ENCODE results near the gene SEC14L6. TPM values are rescaled to one million over a fixed set of nuclear protein-coding genes. Genes with fewer than 3 reads are reported as not detected.

Gene SEC14L6
- total RNA-seq, 1 donor: not detected

GRCh38 chr22:30497466-30498150, 48.9 kb downstream of the SEC14L6 start:
- DNase-seq (ENCODE audit: low read depth): no peak
- H3K4me3 ChIP-seq (ENCODE audit: low read depth, low read length): no peak overlapping the region
- TF ChIP-seq, protein P1, sequence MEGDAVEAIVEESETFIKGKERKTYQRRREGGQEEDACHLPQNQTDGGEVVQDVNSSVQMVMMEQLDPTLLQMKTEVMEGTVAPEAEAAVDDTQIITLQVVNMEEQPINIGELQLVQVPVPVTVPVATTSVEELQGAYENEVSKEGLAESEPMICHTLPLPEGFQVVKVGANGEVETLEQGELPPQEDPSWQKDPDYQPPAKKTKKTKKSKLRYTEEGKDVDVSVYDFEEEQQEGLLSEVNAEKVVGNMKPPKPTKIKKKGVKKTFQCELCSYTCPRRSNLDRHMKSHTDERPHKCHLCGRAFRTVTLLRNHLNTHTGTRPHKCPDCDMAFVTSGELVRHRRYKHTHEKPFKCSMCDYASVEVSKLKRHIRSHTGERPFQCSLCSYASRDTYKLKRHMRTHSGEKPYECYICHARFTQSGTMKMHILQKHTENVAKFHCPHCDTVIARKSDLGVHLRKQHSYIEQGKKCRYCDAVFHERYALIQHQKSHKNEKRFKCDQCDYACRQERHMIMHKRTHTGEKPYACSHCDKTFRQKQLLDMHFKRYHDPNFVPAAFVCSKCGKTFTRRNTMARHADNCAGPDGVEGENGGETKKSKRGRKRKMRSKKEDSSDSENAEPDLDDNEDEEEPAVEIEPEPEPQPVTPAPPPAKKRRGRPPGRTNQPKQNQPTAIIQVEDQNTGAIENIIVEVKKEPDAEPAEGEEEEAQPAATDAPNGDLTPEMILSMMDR (IDR thresholded peaks at IDR 0.05; ENCODE audit: insufficient read depth, low read depth, low read length): no peak

GRCh38 chr22:30495041-30495784, 51.3 kb downstream of the SEC14L6 start:
- DNase-seq (ENCODE audit: low read depth): no peak
- no peak overlapping the region for H3K4me3 ChIP-seq (ENCODE audit: low read depth, low read length)
- TF ChIP-seq, protein P1 (IDR thresholded peaks at IDR 0.05; ENCODE audit: insufficient read depth, low read depth, low read length): no peak

DNA sequence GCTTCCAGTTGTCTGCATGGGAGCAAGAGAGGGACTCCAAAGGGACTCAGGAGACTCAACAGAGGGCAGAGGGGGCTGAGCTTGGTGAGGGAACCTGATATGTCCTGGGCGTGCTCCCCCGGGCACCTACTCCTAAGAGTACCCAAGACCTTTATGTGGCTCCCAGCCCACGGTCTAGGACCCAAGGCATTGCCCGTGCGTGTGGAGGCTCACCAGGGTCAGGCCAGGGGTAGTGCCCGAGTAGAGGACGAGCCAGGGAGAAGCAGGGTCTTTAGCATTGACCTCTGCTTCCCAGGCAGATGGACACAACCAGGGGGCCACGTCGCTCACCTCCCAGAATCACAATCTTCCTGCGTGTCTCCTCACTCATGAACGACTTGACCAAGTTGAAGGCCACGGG, 54.4 kb downstream of the SEC14L6 start:
- TF ChIP-seq, protein P1 (IDR thresholded peaks at IDR 0.05; ENCODE audit: insufficient read depth, low read depth, low read length): no peak
- no peak for DNase-seq (ENCODE audit: low read depth)
- H3K4me3 ChIP-seq (ENCODE audit: low read depth, low read length): no peak overlapping the region

- H3K4me3 ChIP-seq (ENCODE audit: low read depth, low read length): no peak overlapping the region
- DNase-seq (ENCODE audit: low read depth): no peak
- TF ChIP-seq, protein P1 (IDR thresholded peaks at IDR 0.05; ENCODE audit: insufficient read depth, low read depth, low read length): no peak
Observed at GRCh38 chr22:30491381-30491780, 55.2 kb downstream of the SEC14L6 start.

- no peak for DNase-seq (ENCODE audit: low read depth)
- H3K4me3 ChIP-seq (ENCODE audit: low read depth, low read length): no peak overlapping the region
- TF ChIP-seq, protein P1 (IDR thresholded peaks at IDR 0.05; ENCODE audit: insufficient read depth, low read depth, low read length): no peak
Observed at GRCh38 chr22:30490399-30490798, 56.1 kb downstream of the SEC14L6 start.

- no peak overlapping the region for H3K4me3 ChIP-seq (ENCODE audit: low read depth, low read length)
- TF ChIP-seq, protein P1 (IDR thresholded peaks at IDR 0.05; ENCODE audit: insufficient read depth, low read depth, low read length): no peak
- no peak for DNase-seq (ENCODE audit: low read depth)
Observed at GRCh38 chr22:30488121-30488520, 58.4 kb downstream of the SEC14L6 start.
